HG03060 (cell line): ENCODE data around the gene TUBGCP6.
"Not testable (repeated sequence)": the region's sequence is repeated elsewhere in the genome, so short reads cannot be mapped to it uniquely, and the experiment has no call there.

ENCODE experiments used
- ATAC-seq: cut with Tn5 transposase; IDR thresholded peaks from one replicate; pipeline ENCODE4 v1.9.1; 2021; ENCODE audit warnings: low read depth, moderate number of reproducible peaks; ENCODE audit not compliant: unreplicated experiment

Gene TUBGCP6

DNA sequence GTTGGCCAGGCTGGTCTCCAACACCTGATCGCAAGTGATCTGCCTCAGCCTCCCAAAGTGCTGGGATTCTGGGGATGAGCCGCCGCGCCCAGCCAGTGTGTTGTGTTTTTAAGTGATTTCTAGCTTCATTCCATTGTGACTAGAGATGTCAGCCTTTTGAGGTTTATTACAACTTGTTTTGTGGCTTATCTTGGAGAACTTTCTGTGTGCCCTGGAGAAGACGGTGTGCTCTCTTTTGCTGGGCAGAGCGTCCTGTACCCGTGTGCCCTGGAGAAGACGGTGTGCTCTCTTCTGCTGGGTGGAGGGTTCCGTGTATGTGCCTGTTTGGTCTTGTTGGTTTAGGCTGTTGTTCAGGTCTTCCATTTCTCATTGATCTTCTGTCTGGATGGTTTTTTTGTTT is 31.6 kb downstream of the TUBGCP6 start:
- no peak for ATAC-seq

DNA sequence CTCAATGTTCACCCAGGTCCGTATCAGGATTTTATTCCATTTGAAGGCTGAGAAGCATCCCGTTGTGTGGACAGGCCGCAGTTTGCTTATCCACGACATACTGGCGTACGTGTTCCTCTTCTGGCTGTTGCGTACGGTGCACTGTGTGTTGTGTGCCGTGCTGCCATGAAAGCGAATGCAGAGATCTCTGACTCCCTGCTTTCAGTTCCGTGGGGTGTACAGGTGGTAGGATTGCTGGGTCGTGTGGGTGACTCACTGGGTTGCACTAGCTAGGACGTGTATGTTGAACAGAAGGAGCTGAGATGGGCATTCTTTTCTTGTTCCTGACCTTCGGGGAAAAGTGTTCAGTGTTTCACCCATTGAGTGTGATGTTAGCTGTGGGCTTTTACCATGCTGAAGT is 33.7 kb downstream of the TUBGCP6 start:
- no peak for ATAC-seq

DNA sequence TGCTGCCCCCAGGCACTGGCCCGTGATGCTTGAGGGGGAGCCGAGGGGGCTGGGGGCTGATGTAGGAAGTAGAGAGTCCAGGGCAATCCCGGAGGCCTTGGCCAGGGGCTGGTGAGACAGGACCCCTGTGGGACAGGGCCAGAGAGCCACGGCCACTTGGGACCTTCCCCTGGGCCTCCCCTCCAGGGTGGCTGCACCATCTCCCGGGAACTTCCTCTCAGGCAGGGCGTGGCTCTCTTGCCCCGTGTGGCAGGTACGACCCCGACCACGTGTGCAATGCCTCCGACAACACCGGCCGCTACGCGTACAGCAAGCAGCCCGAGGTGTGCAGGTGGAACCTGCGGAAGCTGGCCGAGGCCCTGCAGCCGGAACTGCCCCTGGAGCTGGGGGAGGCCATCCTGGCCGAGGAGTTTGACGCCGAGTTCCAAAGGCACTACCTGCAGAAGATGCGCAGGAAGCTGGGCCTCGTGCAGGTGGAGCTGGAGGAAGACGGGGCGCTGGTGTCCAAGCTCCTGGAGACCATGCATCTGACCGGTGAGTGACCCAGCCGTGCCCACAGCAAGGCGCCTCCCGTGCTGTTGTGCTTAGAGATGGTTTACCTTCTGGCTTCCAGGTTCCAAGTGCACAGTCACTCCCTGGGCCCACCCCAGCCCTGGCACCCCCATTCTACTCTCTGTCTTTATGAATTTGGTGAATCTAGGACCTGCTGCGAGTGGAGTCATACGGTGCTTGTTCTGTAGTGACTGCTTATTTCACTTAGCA is 34.3 kb downstream of the TUBGCP6 start:
- no peak for ATAC-seq

DNA sequence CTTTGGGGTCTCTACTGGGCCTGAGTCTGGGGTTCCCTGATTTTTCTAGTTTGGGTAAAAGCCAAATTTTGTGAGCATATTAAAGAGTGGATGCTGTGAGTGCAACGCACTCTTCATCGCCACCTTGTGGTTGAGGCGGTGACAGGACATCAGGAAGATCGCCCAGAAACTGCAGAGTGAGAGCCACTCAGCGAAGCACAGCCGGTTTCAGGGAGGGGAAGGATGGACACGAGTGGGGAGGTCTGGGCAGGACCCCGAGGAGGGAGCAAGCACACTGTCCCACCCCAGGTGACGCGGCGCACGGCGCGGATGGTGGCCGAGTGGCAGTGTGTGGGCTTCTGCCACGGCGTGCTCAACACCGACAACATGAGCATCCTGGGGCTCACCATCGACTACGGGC is 34.9 kb downstream of the TUBGCP6 start:
- no peak for ATAC-seq

DNA sequence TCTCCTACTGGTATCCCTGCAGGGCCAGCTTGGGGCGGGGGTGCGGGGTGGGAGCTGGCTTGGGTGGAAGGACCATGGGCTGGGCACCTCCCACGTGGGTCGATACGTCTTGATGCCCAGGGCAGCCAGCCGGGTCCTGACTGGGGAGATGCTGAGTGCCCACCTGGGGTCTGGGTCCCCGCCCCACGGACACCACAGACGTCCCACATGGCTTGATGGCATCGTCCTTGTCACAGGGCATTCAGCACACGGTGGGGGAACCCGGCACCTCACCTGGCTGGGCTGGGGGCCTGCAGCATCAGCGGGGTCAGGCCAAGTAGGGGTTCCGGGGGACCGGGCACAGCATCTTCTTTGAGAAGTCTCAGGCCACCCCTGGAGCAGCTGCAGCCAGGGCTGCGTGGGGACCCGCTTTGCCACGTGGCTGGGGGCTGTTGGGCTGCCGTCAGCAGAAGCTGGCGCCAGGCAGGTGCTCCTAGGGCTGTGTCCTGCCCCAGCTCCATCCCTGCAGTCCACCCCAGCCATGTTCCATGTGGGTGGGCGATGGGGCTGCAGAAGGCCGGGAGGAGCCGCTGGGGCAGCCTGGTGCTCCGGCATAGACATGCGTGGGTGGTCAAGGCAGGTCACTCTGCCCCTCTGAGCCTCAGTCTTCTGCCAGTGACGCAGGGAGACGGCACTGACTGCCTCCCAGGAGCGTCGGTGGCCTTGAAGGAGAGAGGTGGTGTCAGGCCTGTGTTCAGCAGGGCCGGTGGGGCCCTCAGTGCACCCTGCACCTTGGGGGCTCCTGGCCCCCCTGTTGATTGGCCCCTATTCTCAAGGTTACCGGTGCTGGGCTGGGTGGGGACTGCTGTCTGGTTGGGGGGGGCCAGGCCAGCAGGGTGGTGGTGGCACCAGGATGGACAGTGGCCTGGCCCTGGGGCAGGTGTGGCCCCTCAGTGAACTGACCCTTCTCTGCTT is 35.6 kb downstream of the TUBGCP6 start:
- no peak for ATAC-seq

DNA sequence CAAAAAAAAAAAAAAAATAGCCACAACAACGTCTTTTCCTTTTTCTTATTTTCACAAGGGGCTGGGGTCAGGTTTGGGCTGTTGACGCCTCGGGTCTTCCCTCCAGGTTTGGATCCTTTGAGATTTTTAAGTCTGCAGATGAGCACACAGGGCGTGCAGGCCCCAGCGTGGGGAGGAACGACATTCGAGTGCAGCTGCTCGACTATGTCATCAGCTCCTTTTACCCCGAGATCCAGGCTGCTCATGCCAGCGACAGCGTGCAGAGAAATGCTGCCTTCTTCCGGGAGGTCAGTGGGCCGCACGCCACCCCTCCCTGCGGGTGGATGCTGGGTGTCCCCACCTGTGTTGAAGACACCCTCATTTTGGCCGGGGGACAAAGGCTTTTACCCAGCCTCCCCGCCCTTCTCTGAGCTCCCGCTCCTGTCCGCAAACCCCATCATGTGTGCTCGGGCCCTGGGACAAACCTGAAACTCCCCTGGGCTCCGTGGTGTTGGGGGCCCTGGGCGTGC is 36.3 kb downstream of the TUBGCP6 start:
- ATAC-seq = no peak

DNA sequence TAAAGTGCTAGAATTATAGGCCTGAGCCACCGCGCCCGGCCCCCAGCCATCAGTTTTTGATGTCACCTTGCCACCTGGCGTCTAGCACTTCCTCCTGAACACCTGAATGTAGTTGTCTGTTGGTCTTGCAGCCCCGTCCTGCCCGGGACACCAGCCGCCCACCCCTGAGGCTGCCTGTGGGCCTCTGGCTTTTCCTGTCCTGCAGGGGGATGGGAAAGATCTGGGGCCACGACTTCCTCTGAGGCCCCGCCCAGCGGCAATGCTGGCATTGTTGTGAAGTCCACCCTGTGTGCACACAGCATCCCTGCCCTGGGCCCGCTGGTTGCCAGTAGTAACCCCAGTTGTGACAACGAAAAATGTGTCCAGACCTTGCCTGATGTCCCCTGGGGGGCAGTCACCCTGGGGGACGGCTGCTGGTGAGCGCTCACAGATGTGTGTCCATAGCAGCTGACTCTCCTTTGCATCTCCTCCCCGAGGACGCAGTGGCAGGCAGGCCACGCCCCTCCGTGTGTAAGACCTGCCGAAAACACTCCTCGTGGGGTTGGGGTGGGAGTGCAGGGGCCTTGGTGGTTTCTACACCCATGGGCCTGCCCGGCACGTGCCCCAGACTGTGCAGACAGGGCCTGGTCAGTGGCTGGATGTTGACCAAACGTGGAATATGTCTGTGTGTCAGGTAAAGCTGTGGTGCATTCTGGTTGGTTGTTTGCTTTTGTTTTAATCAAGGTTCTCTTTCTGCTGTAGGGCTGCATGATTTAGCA is 37.3 kb downstream of the TUBGCP6 start:
- ATAC-seq = no peak

DNA sequence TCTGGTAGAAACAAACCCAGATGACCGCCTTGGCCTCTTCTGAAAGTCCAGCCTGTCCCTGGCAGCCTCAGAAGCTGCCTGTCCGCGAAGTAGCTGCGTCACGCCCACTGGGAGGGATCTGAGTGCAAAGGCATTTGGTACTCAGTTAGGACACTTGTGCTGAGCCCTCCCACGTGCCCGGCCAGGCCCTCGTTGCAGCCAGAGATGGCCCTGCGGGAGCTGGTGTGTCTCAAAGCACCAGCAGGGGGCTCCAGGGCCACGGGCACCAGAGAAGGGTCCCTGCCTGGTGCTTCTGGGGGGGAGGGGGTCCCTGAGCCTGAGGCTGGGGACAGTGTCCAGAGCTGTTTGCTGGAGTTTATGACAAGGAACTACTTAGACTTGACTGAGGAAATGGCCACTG is 38.2 kb downstream of the TUBGCP6 start:
- no peak for ATAC-seq

DNA sequence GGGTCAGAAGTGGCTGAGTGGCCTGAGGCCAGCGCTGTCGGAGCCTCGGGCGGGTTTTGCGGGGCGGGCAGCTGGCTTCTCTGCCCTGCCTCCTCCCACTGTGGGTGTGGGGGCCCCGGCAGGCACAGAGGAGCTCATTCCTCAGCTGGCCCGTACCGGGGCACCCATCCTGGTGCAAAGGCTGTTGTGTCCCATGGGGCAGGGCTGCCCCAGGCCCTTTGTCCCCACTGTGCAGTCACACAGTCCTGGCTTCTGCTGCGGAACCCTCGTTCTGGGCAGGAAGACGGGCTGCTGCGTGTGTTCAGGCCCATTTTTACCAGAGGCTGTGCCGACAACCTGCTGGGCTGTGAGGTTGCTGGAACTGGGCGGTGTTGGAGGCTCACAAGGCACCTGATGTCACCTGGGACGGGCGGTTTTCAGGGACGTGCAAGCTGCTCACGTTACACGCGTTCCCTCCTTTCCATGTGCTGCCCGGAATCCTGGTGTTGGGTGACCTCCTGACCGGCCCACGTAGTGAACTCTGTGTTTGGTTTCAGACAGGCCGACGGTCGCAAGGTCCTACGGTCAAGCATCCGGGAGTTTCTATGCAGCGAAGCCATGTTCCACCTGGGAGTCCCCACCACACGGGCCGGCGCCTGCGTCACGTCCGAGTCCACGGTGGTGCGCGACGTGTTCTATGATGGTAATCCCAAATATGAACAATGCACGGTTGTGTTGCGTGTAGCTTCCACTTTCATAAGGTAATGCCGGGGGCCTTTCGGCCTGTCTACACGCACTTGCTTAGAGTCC is 38.8 kb downstream of the TUBGCP6 start:
- ATAC-seq = no peak

DNA sequence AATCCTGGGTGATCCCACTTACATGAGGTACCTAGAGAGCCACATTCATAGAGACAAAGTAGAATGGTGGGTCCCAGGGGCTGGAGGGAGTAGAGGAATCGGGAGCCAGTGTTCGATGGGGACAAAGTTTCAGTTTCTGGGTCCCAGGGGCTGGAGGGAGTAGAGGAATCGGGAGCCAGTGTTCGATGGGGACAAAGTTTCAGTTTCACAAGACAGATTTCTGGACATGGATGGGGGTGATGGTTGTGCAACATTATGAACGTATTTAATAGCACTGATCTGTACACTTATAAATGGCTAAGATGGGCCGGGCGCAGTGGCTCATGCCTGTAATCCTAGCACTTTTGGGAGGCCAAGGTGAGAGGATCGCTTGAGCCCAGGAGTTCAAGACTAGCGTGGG is 39.8 kb downstream of the TUBGCP6 start:
- ATAC-seq = not testable (repeated sequence)

DNA sequence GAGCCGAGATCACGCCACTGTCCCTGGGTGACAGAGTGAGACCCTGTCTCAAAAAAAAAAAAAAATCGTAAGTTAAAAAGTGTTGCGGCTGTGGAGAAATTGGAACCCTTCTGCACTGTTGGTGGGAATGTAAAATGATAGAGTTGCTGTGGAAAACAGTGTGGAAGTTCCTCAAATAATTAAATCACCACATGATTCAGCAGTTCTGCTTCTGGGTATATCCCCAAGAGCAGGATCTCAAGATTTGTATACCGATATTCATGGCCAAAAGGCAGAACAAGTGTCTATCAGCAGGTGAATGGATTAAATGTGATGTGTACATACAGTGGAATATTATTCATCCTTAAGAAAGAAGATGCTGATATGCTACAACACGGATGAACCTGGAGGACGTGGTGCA is 40.3 kb downstream of the TUBGCP6 start:
- no peak for ATAC-seq

DNA sequence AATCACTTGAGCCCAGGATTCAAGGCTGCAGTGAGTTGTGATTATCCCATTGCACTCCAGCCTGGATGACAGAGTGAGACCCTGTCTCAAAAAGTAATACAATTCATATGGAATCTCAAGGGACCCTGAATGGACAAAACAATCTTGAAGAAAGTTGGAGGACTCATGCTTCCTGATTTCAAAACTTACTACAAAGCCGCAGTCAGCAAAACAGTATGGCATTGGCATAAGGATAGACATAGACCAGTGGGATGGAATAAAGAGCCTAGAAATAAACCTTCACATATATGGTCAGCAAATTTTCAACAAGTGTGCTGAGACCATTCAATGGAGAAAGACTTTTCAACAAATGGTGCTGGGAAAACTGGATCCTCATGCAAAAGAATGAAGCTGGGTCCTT is 41.5 kb downstream of the TUBGCP6 start:
- ATAC-seq = no peak

DNA sequence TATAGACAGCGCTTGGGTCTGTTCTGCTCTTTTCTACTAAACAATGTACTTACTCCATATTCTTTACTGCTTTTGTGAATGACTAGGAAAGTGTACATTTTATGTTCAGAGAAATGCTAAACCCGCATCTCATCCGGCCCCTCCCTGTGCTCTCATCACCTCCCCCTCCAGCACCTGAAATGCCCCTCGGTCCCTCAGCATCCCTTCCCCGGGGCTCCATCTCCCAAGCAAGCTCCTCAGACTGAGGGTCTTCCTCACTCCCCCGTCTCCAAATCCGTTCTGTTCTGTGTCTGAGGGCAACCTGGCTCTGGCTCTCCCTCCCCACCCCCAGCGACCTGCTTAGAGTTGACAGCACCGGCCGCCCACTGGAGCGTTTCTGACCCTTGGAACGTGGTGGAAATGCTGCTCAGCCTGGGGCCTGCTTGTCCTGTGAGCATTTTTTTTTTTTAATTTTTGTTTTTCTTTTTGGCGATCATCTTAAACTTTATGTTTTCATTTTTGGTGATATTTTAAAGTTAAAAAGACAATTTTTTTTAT is 42.6 kb downstream of the TUBGCP6 start:
- no peak for ATAC-seq

DNA sequence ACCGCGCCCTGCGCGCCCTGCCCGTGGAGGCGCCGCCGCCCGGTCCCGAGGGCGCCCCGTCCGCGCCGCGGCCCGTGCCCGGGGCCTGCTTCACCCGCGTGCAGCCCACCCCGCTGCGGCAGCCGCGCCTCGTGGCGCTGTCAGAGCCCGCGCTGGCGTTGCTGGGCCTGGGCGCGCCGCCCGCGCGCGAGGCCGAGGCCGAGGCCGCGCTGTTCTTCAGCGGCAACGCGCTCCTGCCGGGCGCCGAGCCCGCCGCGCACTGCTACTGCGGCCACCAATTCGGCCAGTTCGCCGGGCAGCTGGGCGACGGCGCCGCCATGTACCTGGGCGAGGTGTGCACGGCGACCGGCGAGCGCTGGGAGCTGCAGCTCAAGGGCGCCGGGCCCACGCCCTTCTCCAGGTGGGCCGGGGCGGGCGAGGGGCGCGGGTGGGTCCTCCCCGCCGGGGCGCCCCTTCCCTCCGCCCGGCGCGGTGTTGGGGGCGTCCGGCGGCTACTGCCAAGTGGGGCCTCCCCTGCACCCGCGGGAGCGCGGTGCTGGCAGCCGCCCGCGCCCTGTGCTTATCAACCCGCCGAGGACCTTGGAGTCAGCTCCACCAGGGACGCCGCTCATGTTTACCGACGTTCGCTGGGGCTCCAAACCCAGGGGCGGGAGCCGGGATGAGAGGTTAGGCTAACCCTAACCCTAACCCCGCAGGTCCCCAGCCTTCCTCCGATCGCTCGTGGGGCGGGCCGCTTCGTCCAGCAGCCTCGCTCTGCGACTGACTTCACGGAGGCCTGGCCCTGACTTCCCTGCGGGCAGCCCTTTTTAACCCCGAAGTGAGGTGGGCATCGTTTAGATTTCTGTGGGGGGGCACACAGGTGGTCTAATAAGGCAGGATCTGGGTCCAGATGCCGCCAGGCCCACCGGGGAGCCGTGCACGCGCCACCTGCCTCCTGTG is 43.4 kb downstream of the TUBGCP6 start:
- ATAC-seq = no peak

DNA sequence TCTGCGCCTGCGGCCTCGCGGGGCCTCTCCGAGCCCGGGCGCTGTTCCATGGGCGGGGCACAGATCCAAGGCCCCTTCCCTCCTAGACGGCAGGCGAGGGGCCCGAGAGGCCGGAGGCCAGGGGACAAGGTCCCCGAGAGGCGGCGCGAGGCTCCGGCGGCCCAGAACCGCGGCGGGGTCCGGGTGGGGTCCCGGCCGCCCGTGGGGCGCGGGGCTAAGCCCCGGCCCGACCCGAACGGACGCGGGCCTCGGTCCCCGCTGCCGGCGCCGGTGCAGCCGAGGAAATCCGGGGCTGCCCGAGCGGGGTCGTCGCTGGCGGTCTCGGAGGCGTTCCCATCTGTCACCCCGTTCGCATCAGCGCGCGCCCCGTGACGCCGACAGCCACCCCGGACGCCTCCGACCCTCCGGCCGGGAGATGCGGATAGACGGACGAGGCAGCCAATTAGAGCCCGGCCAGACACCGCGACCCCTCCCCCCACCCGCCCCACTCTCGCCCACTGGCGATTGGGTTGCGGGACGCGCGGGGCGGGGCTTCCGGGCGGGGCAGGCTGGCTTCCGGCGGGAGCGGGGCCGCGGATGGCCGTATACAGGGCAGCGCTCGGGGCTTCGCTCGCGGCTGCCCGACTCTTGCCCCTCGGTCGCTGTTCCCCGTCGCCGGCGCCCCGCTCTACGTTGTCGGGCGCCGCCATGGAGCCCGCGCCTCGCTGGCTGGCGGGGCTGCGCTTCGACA is 44.2 kb downstream of the TUBGCP6 start, which contains the start of gene SELENOO:
Gene SELENOO (plus strand): TSS at position 551 of the 730 bp plus-strand sequence. CDS start 26 bp downstream, at position 577.
- no peak for ATAC-seq

DNA sequence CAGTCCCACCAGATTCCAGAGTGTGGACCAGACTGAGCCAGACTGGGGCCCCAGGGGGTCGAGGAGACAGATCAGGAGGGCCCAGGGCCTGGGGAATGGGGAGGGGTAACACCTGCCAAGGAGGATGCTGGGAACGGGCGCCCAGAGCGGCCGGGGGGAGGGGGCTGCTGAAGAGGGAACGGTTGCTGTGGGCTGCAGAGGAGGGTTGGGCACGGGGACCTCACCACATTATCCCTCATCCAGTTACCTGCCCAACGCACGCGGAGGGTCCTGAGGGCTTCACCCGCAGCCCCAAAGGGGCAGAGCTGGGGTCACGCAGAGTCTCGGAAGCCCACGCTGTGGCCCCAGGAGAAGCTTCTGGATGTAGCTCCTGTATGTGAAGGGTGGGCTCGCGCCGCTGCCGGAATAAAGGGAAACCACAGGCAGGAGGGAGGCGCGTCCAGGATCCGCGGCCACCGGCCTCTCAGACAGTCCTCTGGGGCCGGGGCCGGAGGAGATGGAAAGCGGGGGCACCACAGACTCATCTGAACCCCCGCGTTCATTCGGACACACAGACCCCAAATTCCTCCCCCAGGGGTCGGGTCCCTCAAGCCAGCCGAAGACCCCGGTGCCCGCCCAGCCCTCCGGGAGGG is 44.9 kb downstream of the TUBGCP6 start:
- no peak for ATAC-seq

DNA sequence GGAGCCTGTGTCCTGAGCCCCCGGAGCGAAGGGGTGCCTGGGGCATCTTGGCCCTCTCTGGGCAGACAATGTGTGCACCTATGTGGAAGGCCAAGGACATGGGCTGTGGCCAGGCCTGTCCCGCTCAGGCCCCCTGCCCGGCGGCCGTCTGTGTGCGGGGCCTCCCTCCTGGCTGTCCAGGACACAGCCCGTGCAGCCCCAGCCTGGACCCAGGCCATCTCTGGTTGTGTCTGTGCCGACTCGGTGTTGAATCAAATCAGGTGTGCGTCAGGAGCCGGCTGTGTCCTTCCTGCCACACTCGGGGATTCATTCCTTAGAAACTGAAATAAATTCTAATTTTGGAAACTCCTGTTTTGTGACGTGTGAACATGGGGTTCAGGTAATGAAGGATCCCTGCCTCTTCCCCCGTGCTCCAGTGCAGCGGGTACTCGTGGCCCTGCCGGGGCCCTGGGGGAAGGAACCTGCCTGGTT is 45.5 kb downstream of the TUBGCP6 start:
- no peak for ATAC-seq
